HepG2 (cell line): ENCODE results near the gene KRT12. TPM values are rescaled to one million over a fixed set of nuclear protein-coding genes. Genes with fewer than 3 reads are reported as not detected.

ENCODE experiments used
- EED ChIP-seq: sonication (generic); formaldehyde crosslinking; IDR thresholded peaks from 2 replicates; pipeline ENCODE4 v1.5.0; 2020; ENCODE audit warnings: mild to moderate bottlenecking, missing genetic modification reagents
- FOXA1 ChIP-seq, 2 experiments: fragments of 450-650 bp in 1 of 2; sonication (generic) in 1 of 2; formaldehyde crosslinking in 1 of 2; IDR thresholded peaks; 2 replicates each; pipeline versions ENCODE4 v1.4.0 to v1.6.1; 2016 to 2020; ENCODE audit warnings: missing genetic modification reagents in 1 of 2
- FOXJ3 ChIP-seq: sonication (generic); formaldehyde crosslinking; IDR thresholded peaks from 2 replicates; pipeline ENCODE4 v1.4.0; 2020; ENCODE audit warnings: missing genetic modification reagents, mild to moderate bottlenecking, borderline replicate concordance
- GPBP1L1 ChIP-seq: sonication (generic); formaldehyde crosslinking; IDR thresholded peaks from 2 replicates; pipeline ENCODE4 v1.5.0; 2020; ENCODE audit warnings: mild to moderate bottlenecking, missing genetic modification reagents
- HNF4A ChIP-seq: sonication (generic); formaldehyde crosslinking; IDR thresholded peaks from 2 replicates; pipeline ENCODE4 v1.4.0; 2020; ENCODE audit warnings: missing genetic modification reagents
- IRF9 ChIP-seq: sonication (generic); formaldehyde crosslinking; IDR thresholded peaks from 2 replicates; pipeline ENCODE4 v1.8.0; 2022; ENCODE audit warnings: missing genetic modification reagents, mild to moderate bottlenecking, borderline replicate concordance
- MEIS1 ChIP-seq: sonication (generic); formaldehyde crosslinking; IDR thresholded peaks from 2 replicates; pipeline ENCODE4 v1.9.0; 2021; ENCODE audit warnings: mild to moderate bottlenecking, missing genetic modification reagents, moderate library complexity, borderline replicate concordance
- MTA3 ChIP-seq: sonication (generic); formaldehyde crosslinking; IDR thresholded peaks from 2 replicates; pipeline ENCODE4 v1.4.0; 2020; ENCODE audit warnings: missing genetic modification reagents
- NCOA1 ChIP-seq: sonication (generic); formaldehyde crosslinking; IDR thresholded peaks from 2 replicates; pipeline ENCODE4 v1.9.0; 2021; ENCODE audit warnings: missing genetic modification reagents
- NFYC ChIP-seq: IDR thresholded peaks from 2 replicates; pipeline ENCODE4 v1.6.1; 2016; ENCODE audit warnings: missing genetic modification reagents, missing compliant biosample characterization
- NPAS2 ChIP-seq: sonication (generic); formaldehyde crosslinking; IDR thresholded peaks from 2 replicates; pipeline ENCODE4 v1.8.0; 2022; ENCODE audit warnings: mild to moderate bottlenecking, missing genetic modification reagents, borderline replicate concordance
- SAP130 ChIP-seq: IDR thresholded peaks from 2 replicates; pipeline ENCODE4 v1.6.1; 2016; ENCODE audit warnings: low read depth
- SMYD3 ChIP-seq: sonication (generic); formaldehyde crosslinking; IDR thresholded peaks from 2 replicates; pipeline ENCODE4 v1.8.1; 2023; ENCODE audit warnings: mild to moderate bottlenecking, missing genetic modification reagents
- STAT5B ChIP-seq: sonication (generic); formaldehyde crosslinking; IDR thresholded peaks from 2 replicates; pipeline ENCODE4 v1.4.0; 2020; ENCODE audit warnings: missing genetic modification reagents
- TCF7L2 ChIP-seq: IDR thresholded peaks from 2 replicates; pipeline ENCODE4 v1.6.1; 2011; ENCODE audit warnings: mild to moderate bottlenecking, low read depth, low read length, moderate library complexity
- ZIK1 ChIP-seq: sonication (generic); formaldehyde crosslinking; IDR thresholded peaks from 2 replicates; pipeline ENCODE4 v1.5.0; 2020; ENCODE audit warnings: mild to moderate bottlenecking, low read depth, missing genetic modification reagents, borderline replicate concordance
- ZKSCAN5 ChIP-seq: sonication (generic); formaldehyde crosslinking; IDR thresholded peaks from 2 replicates; pipeline ENCODE4 v1.5.1; 2020; ENCODE audit warnings: mild to moderate bottlenecking, missing genetic modification reagents
- ZNF180 ChIP-seq: sonication (generic); formaldehyde crosslinking; IDR thresholded peaks from 2 replicates; pipeline ENCODE4 v1.4.0; 2020; ENCODE audit warnings: low read depth, missing genetic modification reagents, borderline replicate concordance
- ZNF263 ChIP-seq: sonication (generic); formaldehyde crosslinking; IDR thresholded peaks from 2 replicates; pipeline ENCODE4 v1.4.0; 2020; ENCODE audit warnings: missing genetic modification reagents
- ZNF513 ChIP-seq: sonication (generic); formaldehyde crosslinking; conservative IDR thresholded peaks from 2 replicates; pipeline ENCODE4 v1.5.0; 2020; ENCODE audit warnings: missing genetic modification reagents
- ZNF609 ChIP-seq: sonication (generic); formaldehyde crosslinking; IDR thresholded peaks from 2 replicates; pipeline ENCODE4 v1.4.0; 2020; ENCODE audit warnings: mild to moderate bottlenecking, missing genetic modification reagents, borderline replicate concordance
- ZNF615 ChIP-seq: sonication (generic); formaldehyde crosslinking; IDR thresholded peaks from 2 replicates; pipeline ENCODE4 v1.5.0; 2020; ENCODE audit warnings: mild to moderate bottlenecking, missing genetic modification reagents, borderline replicate concordance
- polyA plus RNA-seq, 8 experiments: library from polyadenylated mRNA; depleted of rRNA in 3 of 8; stranded (reverse) in 7 of 8; unstranded in 1 of 8; fragments of >200 nt; fragmentation: Illumina TruSeq in 4 of 8; extraction: Trizol in 4 of 8; gene quantifications; 2 replicates each; pipeline versions ENCODE4 v1.2.1 to v1.2.3, GENCODE V29; 2011 to 2016; ENCODE audit warnings: low read depth in 4 of 8, missing spikeins in 1 of 8, mixed read lengths in 1 of 8; ENCODE audit not compliant: insufficient read depth in 1 of 8
- total RNA-seq, 5 experiments: library from RNA; depleted of rRNA; stranded (reverse); fragments of >200 nt; fragmentation: Illumina TruSeq; extraction: Trizol; gene quantifications; 2 replicates each; pipeline ENCODE4 v1.2.3, GENCODE V29; 2016; ENCODE audit warnings: low read depth in 1 of 5

The KRT12 gene
- total and polyA plus RNA-seq, 2 of the 13 experiments (the other 11 are each of a cell fraction or from before 2014, with no cell fraction given): 0.07 to 0.09 TPM

- TF ChIP-seq ZNF513 (CRISPR knock-in tag): no peak
- TF ChIP-seq MTA3: no peak
- TF ChIP-seq ZNF615: no peak
- no peak for TF ChIP-seq NCOA1 (CRISPR knock-in tag)
- TF ChIP-seq HNF4A (CRISPR knock-in tag): peak; percentile 87
- TF ChIP-seq ZKSCAN5 (CRISPR knock-in tag): no peak
- TF ChIP-seq IRF9 (CRISPR knock-in tag): no peak
- TF ChIP-seq EED (CRISPR knock-in tag): no peak
- TF ChIP-seq NPAS2 (CRISPR knock-in tag): no peak
- peak; percentile 95; the same call in 1 of the 2 replicates for TF ChIP-seq FOXJ3 (CRISPR knock-in tag)
- no peak for TF ChIP-seq NFYC (CRISPR knock-in tag)
- no peak for TF ChIP-seq ZNF180 (CRISPR knock-in tag)
- TF ChIP-seq TCF7L2: no peak
- no peak for TF ChIP-seq SMYD3 (CRISPR knock-in tag)
- peak; percentile 87 for TF ChIP-seq SAP130
- no peak; the same call in 1 of the 2 replicates for TF ChIP-seq MEIS1 (CRISPR knock-in tag)
- TF ChIP-seq ZNF263: no peak
- TF ChIP-seq STAT5B (CRISPR knock-in tag): no peak
- TF ChIP-seq GPBP1L1 (CRISPR knock-in tag): no peak
- TF ChIP-seq ZIK1 (CRISPR knock-in tag): no peak
- TF ChIP-seq ZNF609 (CRISPR knock-in tag): peak; percentile 73; the same call in 1 of the 2 replicates
- TF ChIP-seq FOXA1 (IDR thresholded peaks at IDR 0.05): 0 out of 2 replicates have a peak, but pooled peaks have one; percentile 60
- peak; percentile 93 for TF ChIP-seq FOXA1 (CRISPR knock-in tag; IDR thresholded peaks at IDR 0.05)
These were observed 35.0 kb upstream of the KRT12 start (continued) for GRCh38 chr17:40901981-40902474.
